ENCODE results near the gene TTC24. TPM values are rescaled to one million over a fixed set of nuclear protein-coding genes. Genes with fewer than 3 reads are reported as not detected.

Gene TTC24
- total and polyA plus RNA-seq, 2 experiments from 2014 or later = not detected

DNA sequence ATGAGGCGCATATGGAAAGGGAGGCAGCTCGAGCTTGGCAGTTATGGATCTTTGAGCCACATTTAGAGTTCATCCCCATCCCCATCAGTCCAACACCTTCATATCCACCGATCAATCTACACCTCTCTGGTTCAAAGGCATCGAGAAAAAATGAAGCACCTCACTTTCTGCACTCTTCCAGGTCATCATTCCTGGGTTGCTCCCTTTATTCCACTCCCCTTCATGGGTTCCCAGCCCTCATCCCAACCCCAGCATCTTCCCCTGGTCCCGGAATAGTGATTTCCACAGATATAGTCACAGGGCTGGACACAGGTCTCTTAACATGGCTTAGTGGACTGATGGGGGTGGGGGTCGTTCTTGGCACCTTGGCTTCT lies 40.0 kb downstream of the TTC24 start:
- 0 out of 2 replicates have a peak, but pooled peaks cover 10% of the 10 kb centered on the region for H3F3A ChIP-seq (replicated peaks; ENCODE audit: low read depth)
- Mint-ChIP-seq H3K9me3 (no peaks in the 10 kb centered on the region; the same call in 2 of the 3 replicates), H3K27ac (no peak overlapping the region), H3K4me3 (no peak overlapping the region), H3K27me3 (ENCODE audit: insufficient read depth, low read depth, poor library complexity) (peaks cover 43% of the 10 kb centered on the region), H3K36me3 (ENCODE audit: low read depth) (no peaks in the 10 kb centered on the region), H3K4me1 (peaks cover 10% of the 10 kb centered on the region)
- H2AFZ ChIP-seq = no peak overlapping the region
- DNase-seq (ENCODE audit: low spot score) (no peak), ATAC-seq (no peak)
- peaks cover 13% of the 10 kb centered on the region; the same call in 1 of the 2 replicates for H3K4me1 ChIP-seq (ENCODE audit: insufficient read depth)
- H3K4me2 ChIP-seq = no peak overlapping the region; the same call in 1 of the 2 replicates
- H3K4me3 ChIP-seq = no peak overlapping the region
- H3K79me2 ChIP-seq (replicated peaks; ENCODE audit: insufficient read depth) = no peaks in the 10 kb centered on the region
- peaks cover 52% of the 10 kb centered on the region for H3K27me3 ChIP-seq (ENCODE audit: insufficient read depth)
- TF ChIP-seq EZH2 (IDR thresholded peaks at IDR 0.05; ENCODE audit: low read depth, unreplicated experiment) (no peak), JUNB (IDR thresholded peaks at IDR 0.05; ENCODE audit: unreplicated experiment) (no peak)
- H4K20me1 ChIP-seq (replicated peaks; ENCODE audit: insufficient read depth) = no peaks in the 10 kb centered on the region
- no peaks in the 10 kb centered on the region for H3K36me3 ChIP-seq (ENCODE audit: insufficient read depth)
- no peak overlapping the region for H3K27ac ChIP-seq (ENCODE audit: low read depth)
- no peaks in the 10 kb centered on the region for H3K9me2 ChIP-seq (ENCODE audit: insufficient read depth)

DNA sequence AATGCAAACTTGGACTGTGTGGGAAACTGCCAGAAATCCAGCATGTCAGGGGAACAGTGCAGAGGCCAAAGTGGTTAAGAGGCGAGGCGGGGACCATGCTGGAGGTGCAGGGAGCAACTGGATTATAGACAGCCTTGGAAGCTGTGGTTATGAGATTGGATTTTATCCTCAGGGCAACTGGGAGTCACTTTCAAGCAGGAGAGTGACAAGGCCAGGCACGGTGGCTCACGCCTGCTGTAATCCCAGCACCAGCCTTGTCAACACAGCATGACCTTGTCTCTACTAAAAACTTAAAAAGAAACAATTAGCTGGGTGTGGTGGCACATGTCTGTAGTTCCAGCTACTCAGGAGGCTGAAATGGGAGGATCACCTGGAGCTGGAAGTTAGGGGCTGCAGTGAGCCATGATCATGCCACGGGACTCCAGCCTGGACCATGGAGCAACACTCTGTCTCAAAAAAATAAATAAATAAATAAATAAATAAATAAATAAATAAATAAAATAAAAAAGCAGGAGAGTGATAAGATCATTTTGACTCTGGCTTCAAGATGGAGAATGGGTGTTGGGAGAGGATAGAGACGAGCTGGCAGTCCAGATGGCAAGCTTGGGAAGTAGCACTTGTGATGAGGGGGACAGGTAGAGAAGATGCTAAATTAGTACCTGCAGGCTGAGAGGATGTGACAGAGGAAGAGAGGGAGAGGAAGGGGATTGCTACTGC lies 43.2 kb downstream of the TTC24 start:
- Histone ChIP-seq H3K79me2 (replicated peaks; ENCODE audit: insufficient read depth) (no peaks in the 10 kb centered on the region), H3K36me3 (ENCODE audit: insufficient read depth) (no peaks in the 10 kb centered on the region; the same call in 1 of the 2 replicates), H2AFZ (no peak overlapping the region), H4K20me1 (replicated peaks; ENCODE audit: insufficient read depth) (no peaks in the 10 kb centered on the region), H3K27me3 (ENCODE audit: insufficient read depth) (peaks cover 78% of the 10 kb centered on the region), H3K4me3 (no peak overlapping the region), H3F3A (replicated peaks; ENCODE audit: low read depth) (peaks cover 14% of the 10 kb centered on the region; the same call in 1 of the 2 replicates), H3K4me1 (ENCODE audit: insufficient read depth) (peaks cover 13% of the 10 kb centered on the region; the same call in 1 of the 2 replicates), H3K9me2 (ENCODE audit: insufficient read depth) (no peaks in the 10 kb centered on the region), H3K4me2 (no peak overlapping the region), H3K27ac (ENCODE audit: low read depth) (no peak overlapping the region)
- Mint-ChIP-seq H3K27ac (no peak overlapping the region), H3K27me3 (ENCODE audit: insufficient read depth, low read depth, poor library complexity) (peaks cover 62% of the 10 kb centered on the region), H3K4me3 (peak overlapping the region; percentile 45; the same call in 2 of the 3 replicates), H3K4me1 (peaks cover 13% of the 10 kb centered on the region), H3K9me3 (no peaks in the 10 kb centered on the region; the same call in 2 of the 3 replicates), H3K36me3 (ENCODE audit: low read depth) (no peaks in the 10 kb centered on the region)
- no peak for DNase-seq (ENCODE audit: low spot score)
- TF ChIP-seq CREB1 (CRISPR knock-in tag; IDR thresholded peaks at IDR 0.05; ENCODE audit: low read depth) = no peak
- TF ChIP-seq NANOG (IDR thresholded peaks at IDR 0.05; ENCODE audit: borderline replicate concordance) = no peak
- TF ChIP-seq, protein P1, sequence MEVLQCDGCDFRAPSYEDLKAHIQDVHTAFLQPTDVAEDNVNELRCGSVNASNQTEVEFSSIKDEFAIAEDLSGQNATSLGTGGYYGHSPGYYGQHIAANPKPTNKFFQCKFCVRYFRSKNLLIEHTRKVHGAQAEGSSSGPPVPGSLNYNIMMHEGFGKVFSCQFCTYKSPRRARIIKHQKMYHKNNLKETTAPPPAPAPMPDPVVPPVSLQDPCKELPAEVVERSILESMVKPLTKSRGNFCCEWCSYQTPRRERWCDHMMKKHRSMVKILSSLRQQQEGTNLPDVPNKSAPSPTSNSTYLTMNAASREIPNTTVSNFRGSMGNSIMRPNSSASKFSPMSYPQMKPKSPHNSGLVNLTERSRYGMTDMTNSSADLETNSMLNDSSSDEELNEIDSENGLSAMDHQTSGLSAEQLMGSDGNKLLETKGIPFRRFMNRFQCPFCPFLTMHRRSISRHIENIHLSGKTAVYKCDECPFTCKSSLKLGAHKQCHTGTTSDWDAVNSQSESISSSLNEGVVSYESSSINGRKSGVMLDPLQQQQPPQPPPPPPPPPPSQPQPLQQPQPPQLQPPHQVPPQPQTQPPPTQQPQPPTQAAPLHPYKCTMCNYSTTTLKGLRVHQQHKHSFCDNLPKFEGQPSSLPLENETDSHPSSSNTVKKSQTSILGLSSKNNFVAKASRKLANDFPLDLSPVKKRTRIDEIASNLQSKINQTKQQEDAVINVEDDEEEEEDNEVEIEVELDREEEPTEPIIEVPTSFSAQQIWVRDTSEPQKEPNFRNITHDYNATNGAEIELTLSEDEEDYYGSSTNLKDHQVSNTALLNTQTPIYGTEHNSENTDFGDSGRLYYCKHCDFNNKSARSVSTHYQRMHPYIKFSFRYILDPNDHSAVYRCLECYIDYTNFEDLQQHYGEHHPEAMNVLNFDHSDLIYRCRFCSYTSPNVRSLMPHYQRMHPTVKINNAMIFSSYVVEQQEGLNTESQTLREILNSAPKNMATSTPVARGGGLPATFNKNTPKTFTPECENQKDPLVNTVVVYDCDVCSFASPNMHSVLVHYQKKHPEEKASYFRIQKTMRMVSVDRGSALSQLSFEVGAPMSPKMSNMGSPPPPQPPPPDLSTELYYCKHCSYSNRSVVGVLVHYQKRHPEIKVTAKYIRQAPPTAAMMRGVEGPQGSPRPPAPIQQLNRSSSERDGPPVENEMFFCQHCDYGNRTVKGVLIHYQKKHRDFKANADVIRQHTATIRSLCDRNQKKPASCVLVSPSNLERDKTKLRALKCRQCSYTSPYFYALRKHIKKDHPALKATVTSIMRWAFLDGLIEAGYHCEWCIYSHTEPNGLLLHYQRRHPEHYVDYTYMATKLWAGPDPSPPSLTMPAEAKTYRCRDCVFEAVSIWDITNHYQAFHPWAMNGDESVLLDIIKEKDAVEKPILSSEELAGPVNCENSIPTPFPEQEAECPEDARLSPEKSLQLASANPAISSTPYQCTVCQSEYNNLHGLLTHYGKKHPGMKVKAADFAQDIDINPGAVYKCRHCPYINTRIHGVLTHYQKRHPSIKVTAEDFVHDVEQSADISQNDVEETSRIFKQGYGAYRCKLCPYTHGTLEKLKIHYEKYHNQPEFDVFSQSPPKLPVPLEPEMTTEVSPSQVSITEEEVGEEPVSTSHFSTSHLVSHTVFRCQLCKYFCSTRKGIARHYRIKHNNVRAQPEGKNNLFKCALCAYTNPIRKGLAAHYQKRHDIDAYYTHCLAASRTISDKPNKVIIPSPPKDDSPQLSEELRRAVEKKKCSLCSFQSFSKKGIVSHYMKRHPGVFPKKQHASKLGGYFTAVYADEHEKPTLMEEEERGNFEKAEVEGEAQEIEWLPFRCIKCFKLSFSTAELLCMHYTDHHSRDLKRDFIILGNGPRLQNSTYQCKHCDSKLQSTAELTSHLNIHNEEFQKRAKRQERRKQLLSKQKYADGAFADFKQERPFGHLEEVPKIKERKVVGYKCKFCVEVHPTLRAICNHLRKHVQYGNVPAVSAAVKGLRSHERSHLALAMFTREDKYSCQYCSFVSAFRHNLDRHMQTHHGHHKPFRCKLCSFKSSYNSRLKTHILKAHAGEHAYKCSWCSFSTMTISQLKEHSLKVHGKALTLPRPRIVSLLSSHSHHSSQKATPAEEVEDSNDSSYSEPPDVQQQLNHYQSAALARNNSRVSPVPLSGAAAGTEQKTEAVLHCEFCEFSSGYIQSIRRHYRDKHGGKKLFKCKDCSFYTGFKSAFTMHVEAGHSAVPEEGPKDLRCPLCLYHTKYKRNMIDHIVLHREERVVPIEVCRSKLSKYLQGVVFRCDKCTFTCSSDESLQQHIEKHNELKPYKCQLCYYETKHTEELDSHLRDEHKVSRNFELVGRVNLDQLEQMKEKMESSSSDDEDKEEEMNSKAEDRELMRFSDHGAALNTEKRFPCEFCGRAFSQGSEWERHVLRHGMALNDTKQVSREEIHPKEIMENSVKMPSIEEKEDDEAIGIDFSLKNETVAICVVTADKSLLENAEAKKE (CRISPR knock-in tag; IDR thresholded peaks at IDR 0.05) = no peak
- TF ChIP-seq EZH2phosphoT487 (IDR thresholded peaks at IDR 0.05; ENCODE audit: unreplicated experiment) = no peak
- no peak for TF ChIP-seq STAT1 (IDR thresholded peaks at IDR 0.05; ENCODE audit: unreplicated experiment)
- TF ChIP-seq, protein P2, sequence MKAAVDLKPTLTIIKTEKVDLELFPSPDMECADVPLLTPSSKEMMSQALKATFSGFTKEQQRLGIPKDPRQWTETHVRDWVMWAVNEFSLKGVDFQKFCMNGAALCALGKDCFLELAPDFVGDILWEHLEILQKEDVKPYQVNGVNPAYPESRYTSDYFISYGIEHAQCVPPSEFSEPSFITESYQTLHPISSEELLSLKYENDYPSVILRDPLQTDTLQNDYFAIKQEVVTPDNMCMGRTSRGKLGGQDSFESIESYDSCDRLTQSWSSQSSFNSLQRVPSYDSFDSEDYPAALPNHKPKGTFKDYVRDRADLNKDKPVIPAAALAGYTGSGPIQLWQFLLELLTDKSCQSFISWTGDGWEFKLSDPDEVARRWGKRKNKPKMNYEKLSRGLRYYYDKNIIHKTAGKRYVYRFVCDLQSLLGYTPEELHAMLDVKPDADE (IDR thresholded peaks at IDR 0.05) = no peak
- no peak for TF ChIP-seq ZNF331 (CRISPR knock-in tag; IDR thresholded peaks at IDR 0.05; ENCODE audit: low read depth)
- TF ChIP-seq EZH2 (IDR thresholded peaks at IDR 0.05; ENCODE audit: low read depth, unreplicated experiment) = no peak
- ATAC-seq = no peak
